ENCODE results near the gene IL22. TPM values are rescaled to one million over a fixed set of nuclear protein-coding genes. Genes with fewer than 3 reads are reported as not detected.
A peak's percentile ranks its signal among the peaks of the same experiment; 100 is the strongest.

The IL22 gene
- total and polyA plus RNA-seq, 5 donors from 2014 or later: not detected

- no peak for DNase-seq
- H3K4me1 Mint-ChIP-seq: peaks cover 7 to 15% (median 9%) of the 10 kb centered on the region in 4 donors
- no peaks in the 10 kb centered on the region for H3K36me3 Mint-ChIP-seq
- no peak overlapping the region for H3K4me3 ChIP-seq (ENCODE audit: low read depth, low read length)
- H3K9me3 ChIP-seq (ENCODE audit: control insufficient read depth in 2 of 2, low read length in 2 of 2): no peaks in the 10 kb centered on the region
- peaks cover 19% of the 10 kb centered on the region for H3K27me3 Mint-ChIP-seq
- H3K4me3 Mint-ChIP-seq: peak overlapping the region in 1 of 4 donors; percentile 39
- no peak for ATAC-seq (ENCODE audit: low read depth in 2 of 2)
- no peak overlapping the region for H3K27ac Mint-ChIP-seq
- H3K9me3 Mint-ChIP-seq: peaks cover 0 to 2% (median 0%) of the 10 kb centered on the region in 7 donors
- peaks cover 11% of the 10 kb centered on the region for H3K4me1 ChIP-seq (ENCODE audit: control insufficient read depth, insufficient read depth, low read length, poor library complexity, severe bottlenecking)
- H3K36me3 ChIP-seq (ENCODE audit: control insufficient read depth, insufficient read depth, low read length): no peaks in the 10 kb centered on the region
- H3K27me3 ChIP-seq (ENCODE audit: control insufficient read depth, insufficient read depth, low read length): peaks cover 3% of the 10 kb centered on the region
- no peak overlapping the region for H3K27ac ChIP-seq (ENCODE audit: insufficient read depth, low read length, poor library complexity, severe bottlenecking)
These were observed 8.0 kb downstream of the IL22 start for GRCh38 chr12:68245180-68246021.

GRCh38 chr12:68242777-68243176 is 10.6 kb downstream of the IL22 start:
- ATAC-seq (ENCODE audit: low read depth in 2 of 2): no peak
- peaks cover 0 to 2% (median 0%) of the 10 kb centered on the region in 7 donors for H3K9me3 Mint-ChIP-seq

GRCh38 chr12:68240975-68241374 is 12.4 kb downstream of the IL22 start:
- Histone ChIP-seq H3K27ac (ENCODE audit: insufficient read depth, low read length, poor library complexity, severe bottlenecking) (peak overlapping the region; percentile 71), H3K9me3 (ENCODE audit: control insufficient read depth in 2 of 2, low read length in 2 of 2) (no peaks in the 10 kb centered on the region), H3K27me3 (ENCODE audit: control insufficient read depth, insufficient read depth, low read length) (no peaks in the 10 kb centered on the region), H3K36me3 (ENCODE audit: control insufficient read depth, insufficient read depth, low read length) (no peaks in the 10 kb centered on the region), H3K4me1 (ENCODE audit: control insufficient read depth, insufficient read depth, low read length, poor library complexity, severe bottlenecking) (peaks cover 30% of the 10 kb centered on the region), H3K4me3 (ENCODE audit: low read depth, low read length) (peak overlapping the region; percentile 80)
- Mint-ChIP-seq H3K36me3 (no peaks in the 10 kb centered on the region), H3K27ac (peak overlapping the region; percentile 84 to 99 (median 96)), H3K9me3 (no peaks in the 10 kb centered on the region), H3K4me1 (peaks cover 27 to 38% (median 28%) of the 10 kb centered on the region in 4 donors), H3K27me3 (peaks cover 7% of the 10 kb centered on the region), H3K4me3 (peak overlapping the region; percentile 53 to 84 (median 76))
- DNase-seq (peak in 2 of 3 donors; percentile 63 to 92), ATAC-seq (ENCODE audit: low read depth in 2 of 2) (peak; percentile 99)

More at GRCh38 chr12:68242777-68243176, 10.6 kb downstream of the IL22 start:
- no peaks in the 10 kb centered on the region for H3K36me3 Mint-ChIP-seq
- no peaks in the 10 kb centered on the region for H3K27me3 ChIP-seq (ENCODE audit: control insufficient read depth, insufficient read depth, low read length)
- no peaks in the 10 kb centered on the region for H3K9me3 ChIP-seq (ENCODE audit: control insufficient read depth in 2 of 2, low read length in 2 of 2)
- H3K27me3 Mint-ChIP-seq: peaks cover 7% of the 10 kb centered on the region
- peak overlapping the region in 1 of 3 donors; percentile 53 for H3K27ac Mint-ChIP-seq
- H3K36me3 ChIP-seq (ENCODE audit: control insufficient read depth, insufficient read depth, low read length): no peaks in the 10 kb centered on the region
- no peak for DNase-seq
- H3K4me1 ChIP-seq (ENCODE audit: control insufficient read depth, insufficient read depth, low read length, poor library complexity, severe bottlenecking): peaks cover 16% of the 10 kb centered on the region
- no peak overlapping the region for H3K27ac ChIP-seq (ENCODE audit: insufficient read depth, low read length, poor library complexity, severe bottlenecking)
- H3K4me1 Mint-ChIP-seq: peaks cover 16 to 24% (median 17%) of the 10 kb centered on the region in 4 donors
- H3K4me3 Mint-ChIP-seq: no peak overlapping the region
- H3K4me3 ChIP-seq (ENCODE audit: low read depth, low read length): no peak overlapping the region

- Histone ChIP-seq H3K27ac (ENCODE audit: insufficient read depth, low read length, poor library complexity, severe bottlenecking) (peak overlapping the region; percentile 71), H3K9me3 (ENCODE audit: control insufficient read depth in 2 of 2, low read length in 2 of 2) (no peaks in the 10 kb centered on the region), H3K27me3 (ENCODE audit: control insufficient read depth, insufficient read depth, low read length) (no peaks in the 10 kb centered on the region), H3K4me3 (ENCODE audit: low read depth, low read length) (no peak overlapping the region), H3K36me3 (ENCODE audit: control insufficient read depth, insufficient read depth, low read length) (no peaks in the 10 kb centered on the region), H3K4me1 (ENCODE audit: control insufficient read depth, insufficient read depth, low read length, poor library complexity, severe bottlenecking) (peaks cover 32% of the 10 kb centered on the region)
- Mint-ChIP-seq H3K4me3 (peak overlapping the region in 2 of 4 donors; percentile 52 to 53), H3K27me3 (peaks cover 2% of the 10 kb centered on the region), H3K36me3 (no peaks in the 10 kb centered on the region), H3K9me3 (no peaks in the 10 kb centered on the region), H3K27ac (peak overlapping the region; percentile 84 to 99 (median 96)), H3K4me1 (peaks cover 27 to 44% (median 32%) of the 10 kb centered on the region in 4 donors)
- no peak for ATAC-seq (ENCODE audit: low read depth in 2 of 2)
- DNase-seq: no peak
These were observed 13.3 kb downstream of the IL22 start for GRCh38 chr12:68240079-68240478.

GRCh38 chr12:68239309-68239982 is 14.0 kb downstream of the IL22 start:
- Histone ChIP-seq H3K36me3 (ENCODE audit: control insufficient read depth, insufficient read depth, low read length) (no peaks in the 10 kb centered on the region), H3K9me3 (ENCODE audit: control insufficient read depth in 2 of 2, low read length in 2 of 2) (no peaks in the 10 kb centered on the region), H3K27me3 (ENCODE audit: control insufficient read depth, insufficient read depth, low read length) (no peaks in the 10 kb centered on the region), H3K27ac (ENCODE audit: insufficient read depth, low read length, poor library complexity, severe bottlenecking) (no peak overlapping the region), H3K4me3 (ENCODE audit: low read depth, low read length) (no peak overlapping the region), H3K4me1 (ENCODE audit: control insufficient read depth, insufficient read depth, low read length, poor library complexity, severe bottlenecking) (peaks cover 34% of the 10 kb centered on the region)
- Mint-ChIP-seq H3K27ac (peak overlapping the region; percentile 14 to 84 (median 64)), H3K4me1 (peaks cover 27 to 49% (median 37%) of the 10 kb centered on the region in 4 donors), H3K27me3 (no peaks in the 10 kb centered on the region), H3K36me3 (no peaks in the 10 kb centered on the region), H3K4me3 (peak overlapping the region in 2 of 4 donors; percentile 52 to 53), H3K9me3 (no peaks in the 10 kb centered on the region)
- ATAC-seq (ENCODE audit: low read depth in 2 of 2) (no peak), DNase-seq (no peak)

- Mint-ChIP-seq H3K4me3 (peak overlapping the region in 3 of 4 donors; percentile 74 to 94 (median 90)), H3K27ac (peak overlapping the region in 1 of 3 donors; percentile 54), H3K9me3 (no peaks in the 10 kb centered on the region), H3K36me3 (no peaks in the 10 kb centered on the region), H3K4me1 (peaks cover 27 to 57% (median 41%) of the 10 kb centered on the region in 4 donors), H3K27me3 (no peaks in the 10 kb centered on the region)
- Histone ChIP-seq H3K36me3 (ENCODE audit: control insufficient read depth, insufficient read depth, low read length) (no peaks in the 10 kb centered on the region), H3K27me3 (ENCODE audit: control insufficient read depth, insufficient read depth, low read length) (no peaks in the 10 kb centered on the region), H3K27ac (ENCODE audit: insufficient read depth, low read length, poor library complexity, severe bottlenecking) (no peak overlapping the region), H3K4me3 (ENCODE audit: low read depth, low read length) (no peak overlapping the region), H3K4me1 (ENCODE audit: control insufficient read depth, insufficient read depth, low read length, poor library complexity, severe bottlenecking) (peaks cover 40% of the 10 kb centered on the region), H3K9me3 (ENCODE audit: control insufficient read depth in 2 of 2, low read length in 2 of 2) (no peaks in the 10 kb centered on the region)
- DNase-seq (no peak), ATAC-seq (ENCODE audit: low read depth in 2 of 2) (no peak)
These were observed 15.8 kb downstream of the IL22 start for GRCh38 chr12:68237619-68238018.

- Mint-ChIP-seq H3K4me3 (peak overlapping the region; percentile 74 to 94 (median 90)), H3K27me3 (no peaks in the 10 kb centered on the region), H3K27ac (peak overlapping the region; percentile 78 to 96 (median 90)), H3K36me3 (no peaks in the 10 kb centered on the region), H3K9me3 (no peaks in the 10 kb centered on the region), H3K4me1 (peaks cover 27 to 57% (median 41%) of the 10 kb centered on the region in 4 donors)
- Histone ChIP-seq H3K27ac (ENCODE audit: insufficient read depth, low read length, poor library complexity, severe bottlenecking) (peak overlapping the region; percentile 50), H3K36me3 (ENCODE audit: control insufficient read depth, insufficient read depth, low read length) (no peaks in the 10 kb centered on the region), H3K9me3 (ENCODE audit: control insufficient read depth in 2 of 2, low read length in 2 of 2) (no peaks in the 10 kb centered on the region), H3K27me3 (ENCODE audit: control insufficient read depth, insufficient read depth, low read length) (no peaks in the 10 kb centered on the region), H3K4me3 (ENCODE audit: low read depth, low read length) (peak overlapping the region; percentile 89), H3K4me1 (ENCODE audit: control insufficient read depth, insufficient read depth, low read length, poor library complexity, severe bottlenecking) (peaks cover 40% of the 10 kb centered on the region)
- DNase-seq (no peak), ATAC-seq (ENCODE audit: low read depth in 2 of 2) (no peak)
These were observed 16.3 kb downstream of the IL22 start for GRCh38 chr12:68237078-68237477.
